GM23248 (cell line): ENCODE data around the gene AKAP12. TPM values are rescaled to one million over a fixed set of nuclear protein-coding genes. Genes with fewer than 3 reads are reported as not detected.

Source experiments
- DNase-seq: peaks from one replicate; pipeline ENCODE4 v3.0.0-alpha.2; 2015
- H2AFZ ChIP-seq: fragments of 200-600 bp; sonication (generic); 2 replicates; pipeline ENCODE4 v1.6.1; 2016; ENCODE audit warnings: antibody characterized with exemption
- H3F3A ChIP-seq: fragments of 200-600 bp; sonication (generic); 2 replicates; pipeline ENCODE4 v1.6.1; 2016; ENCODE audit warnings: mild to moderate bottlenecking, antibody characterized with exemption, mixed run types; ENCODE audit not compliant: insufficient read depth
- H3K27ac ChIP-seq: fragments of 200-600 bp; sonication (generic); 2 replicates; pipeline ENCODE4 v1.5.1; 2016; ENCODE audit warnings: mild to moderate bottlenecking
- H3K27me3 ChIP-seq: fragments of 200-600 bp; sonication (generic); replicated peaks from 2 replicates; pipeline ENCODE4 v1.6.1; 2016; ENCODE audit warnings: mild to moderate bottlenecking; ENCODE audit not compliant: insufficient read depth
- H3K36me3 ChIP-seq: fragments of 200-600 bp; sonication (generic); 2 replicates; pipeline ENCODE4 v1.6.1; 2016; ENCODE audit warnings: low read depth, mild to moderate bottlenecking
- H3K4me1 ChIP-seq: fragments of 200-600 bp; sonication (generic); 2 replicates; pipeline ENCODE4 v1.6.1; 2016; ENCODE audit warnings: mild to moderate bottlenecking; ENCODE audit not compliant: insufficient read depth
- H3K4me2 ChIP-seq: fragments of 200-600 bp; sonication (generic); one replicate; pipeline ENCODE4 v1.6.1; 2016; ENCODE audit warnings: mild to moderate bottlenecking; ENCODE audit not compliant: unreplicated experiment
- H3K4me3 ChIP-seq: fragments of 200-600 bp; sonication (generic); 2 replicates; pipeline ENCODE4 v1.5.1; 2016; ENCODE audit warnings: mild to moderate bottlenecking
- H3K79me2 ChIP-seq: fragments of 200-600 bp; sonication (generic); 2 replicates; pipeline ENCODE4 v1.6.1; 2016; ENCODE audit warnings: mild to moderate bottlenecking; ENCODE audit not compliant: insufficient read depth
- H3K9ac ChIP-seq: fragments of 200-600 bp; sonication (generic); 2 replicates; pipeline ENCODE4 v1.6.1; 2016; ENCODE audit warnings: mild to moderate bottlenecking
- H3K9me2 ChIP-seq: fragments of 200-600 bp; sonication (generic); 2 replicates; pipeline ENCODE4 v1.6.1; 2016; ENCODE audit warnings: mixed run types, mild to moderate bottlenecking, moderate library complexity; ENCODE audit not compliant: insufficient read depth
- H3K9me3 ChIP-seq: fragments of 200-600 bp; sonication (generic); one replicate; pipeline ENCODE4 v1.6.1; 2017; ENCODE audit warnings: low read depth
- H4K20me1 ChIP-seq: fragments of 200-600 bp; sonication (generic); 2 replicates; pipeline ENCODE4 v1.6.0; 2016; ENCODE audit not compliant: insufficient read depth
- EZH2 ChIP-seq: fragments of 200-600 bp; sonication (generic); IDR thresholded peaks from 2 replicates; pipeline ENCODE4 v1.6.1; 2018; ENCODE audit warnings: antibody characterized with exemption, mild to moderate bottlenecking; ENCODE audit not compliant: insufficient read depth, poor library complexity, severe bottlenecking
- EZH2phosphoT487 ChIP-seq: fragments of 200-600 bp; sonication (generic); IDR thresholded peaks from 2 replicates; pipeline ENCODE4 v1.6.1; 2018; ENCODE audit warnings: antibody characterized with exemption, moderate library complexity, mild to moderate bottlenecking, low read depth; ENCODE audit not compliant: insufficient read depth
- WGBS, 2 experiments: methylation state at CpG; one replicate each; pipeline ENCODE4 v1.1.6; 2015 to 2017; ENCODE audit warnings: low lambda C conversion rate in 2 of 2, low coverage in 1 of 2; ENCODE audit errors: missing lambda C conversion rate in 2 of 2; 5-methylcytosine and 5-hydroxymethylcytosine counted together
- in situ Hi-C: fragments of 300-500 bp; cut with MboI; formaldehyde crosslinking; loops from 2 replicates; pipeline ENCODE4 v1.15.0; 2020
- polyA plus RNA-seq: library from polyadenylated mRNA; unstranded; fragments of >200 nt; fragmentation: Nextera tagmentation; extraction: Ambion mirVana; gene quantifications from 2 replicates; pipeline ENCODE4 v1.2.1, GENCODE V29; 2016
- total RNA-seq: library from RNA; depleted of rRNA; stranded (reverse); fragments of >200 nt; shearing (Covaris generic); gene quantifications from 2 replicates; pipeline ENCODE4 v1.2.3, GENCODE V29; 2014

AKAP12 gene
- total and polyA plus RNA-seq, 2 experiments from 2014 or later: 15.7 to 24.6 TPM

GRCh38 chr6:151284548-151285017 lies 44.8 kb downstream of the AKAP12 start:
- Histone ChIP-seq H3K9me3 (no peaks in the 10 kb centered on the region), H3K4me3 (no peak overlapping the region), H4K20me1 (no peaks in the 10 kb centered on the region), H3K27me3 (no peaks in the 10 kb centered on the region), H3K9ac (no peak overlapping the region), H2AFZ (no peak overlapping the region), H3K27ac (no peak overlapping the region), H3F3A (0 out of 2 replicates have a peak, but pooled peaks cover 3% of the 10 kb centered on the region), H3K79me2 (no peaks in the 10 kb centered on the region), H3K9me2 (no peaks in the 10 kb centered on the region), H3K4me1 (peaks cover 6% of the 10 kb centered on the region), H3K36me3 (no peaks in the 10 kb centered on the region), H3K4me2 (no peak overlapping the region)
- no peak for DNase-seq
- TF ChIP-seq EZH2phosphoT487 (no peak), EZH2 (no peak)
- in situ Hi-C loops: no loop called here
- WGBS, 2 experiments: 95 to 97% methylated on average over 4 of the region's 4 CpGs

- no peak overlapping the region for H3K4me3 ChIP-seq
- H4K20me1 ChIP-seq: no peaks in the 10 kb centered on the region
- no peaks in the 10 kb centered on the region for H3K9me3 ChIP-seq
- H3K36me3 ChIP-seq: no peaks in the 10 kb centered on the region
- TF ChIP-seq EZH2phosphoT487 (no peak), EZH2 (no peak)
- no peak overlapping the region for H2AFZ ChIP-seq
- H3K27me3 ChIP-seq: no peaks in the 10 kb centered on the region
- H3K9me2 ChIP-seq: no peaks in the 10 kb centered on the region
- DNase-seq: peak; percentile 71
- no peak overlapping the region for H3K4me2 ChIP-seq
- in situ Hi-C loops: no loop called here
- H3K79me2 ChIP-seq: no peaks in the 10 kb centered on the region
- H3F3A ChIP-seq: 0 out of 2 replicates have a peak, but pooled peaks cover 3% of the 10 kb centered on the region
- H3K27ac ChIP-seq: no peak overlapping the region
- H3K4me1 ChIP-seq: peaks cover 6% of the 10 kb centered on the region
- H3K9ac ChIP-seq: no peak overlapping the region
Observed at GRCh38 chr6:151285122-151285521, 45.4 kb downstream of the AKAP12 start.

- H3K9ac ChIP-seq: no peak overlapping the region
- H3K9me3 ChIP-seq: no peaks in the 10 kb centered on the region
- DNase-seq: no peak
- H3K4me1 ChIP-seq: peaks cover 6% of the 10 kb centered on the region
- in situ Hi-C loops: no loop called here
- H3K4me3 ChIP-seq: no peak overlapping the region
- H4K20me1 ChIP-seq: no peaks in the 10 kb centered on the region
- no peak overlapping the region for H3K27ac ChIP-seq
- H3K27me3 ChIP-seq: no peaks in the 10 kb centered on the region
- H3K4me2 ChIP-seq: no peak overlapping the region
- 62 to 65% methylated on average over 7 of the region's 7 CpGs for WGBS, 2 experiments
- H3F3A ChIP-seq: 0 out of 2 replicates have a peak, but pooled peaks cover 3% of the 10 kb centered on the region
- peak overlapping the region; percentile 48; the same call in 1 of the 2 replicates for H2AFZ ChIP-seq
- no peaks in the 10 kb centered on the region for H3K36me3 ChIP-seq
- TF ChIP-seq EZH2phosphoT487 (no peak), EZH2 (no peak)
- H3K79me2 ChIP-seq: no peaks in the 10 kb centered on the region
- no peaks in the 10 kb centered on the region for H3K9me2 ChIP-seq
Observed at GRCh38 chr6:151286214-151286613, 46.4 kb downstream of the AKAP12 start.

GRCh38 chr6:151288712-151289398 lies 49.1 kb downstream of the AKAP12 start:
- no peaks in the 10 kb centered on the region for H3K9me2 ChIP-seq
- H2AFZ ChIP-seq: no peak overlapping the region
- WGBS, 2 experiments: 94 to 97% methylated on average over 10 of the region's 10 CpGs
- H3K79me2 ChIP-seq: no peaks in the 10 kb centered on the region
- peaks cover 6% of the 10 kb centered on the region for H3K4me1 ChIP-seq
- no peaks in the 10 kb centered on the region for H3K27me3 ChIP-seq
- H3K36me3 ChIP-seq: no peaks in the 10 kb centered on the region
- H3K27ac ChIP-seq: no peak overlapping the region
- TF ChIP-seq EZH2 (no peak), EZH2phosphoT487 (no peak)
- H3K9ac ChIP-seq: no peak overlapping the region
- DNase-seq: no peak
- H3K4me3 ChIP-seq: no peak overlapping the region
- H3K4me2 ChIP-seq: no peak overlapping the region
- 0 out of 2 replicates have a peak, but pooled peaks cover 3% of the 10 kb centered on the region for H3F3A ChIP-seq
- H4K20me1 ChIP-seq: no peaks in the 10 kb centered on the region
- no peaks in the 10 kb centered on the region for H3K9me3 ChIP-seq
- in situ Hi-C loops: no loop called here

GRCh38 chr6:151289399-151290007 lies 49.7 kb downstream of the AKAP12 start:
- Histone ChIP-seq H3K4me3 (no peak overlapping the region), H3K9ac (no peak overlapping the region), H3K27ac (no peak overlapping the region), H3K4me2 (no peak overlapping the region), H3K79me2 (no peaks in the 10 kb centered on the region), H3F3A (0 out of 2 replicates have a peak, but pooled peaks cover 3% of the 10 kb centered on the region), H3K36me3 (no peaks in the 10 kb centered on the region), H3K9me3 (no peaks in the 10 kb centered on the region), H3K9me2 (no peaks in the 10 kb centered on the region), H4K20me1 (no peaks in the 10 kb centered on the region), H3K4me1 (peaks cover 6% of the 10 kb centered on the region), H3K27me3 (no peaks in the 10 kb centered on the region), H2AFZ (no peak overlapping the region)
- TF ChIP-seq EZH2 (no peak), EZH2phosphoT487 (no peak)
- 92 to 99% methylated on average over 2 of the region's 2 CpGs for WGBS, 2 experiments
- in situ Hi-C loops: no loop called here
- no peak for DNase-seq
